Activated CD8-positive, alpha-beta memory T cell treated with anti-CD3 and anti-CD28 coated beads, Interleukin-2, amount 50 U/mL, for 24 hours (primary cell): ENCODE measurements around the gene CAPN3.

Experiments used
- DNase-seq: peaks from one replicate; pipeline ENCODE4 v3.0.0-alpha.2; 2020; ENCODE audit errors: extremely low read depth

CAPN3 gene

GRCh38 chr15:42356851-42357250 lies 2.5 kb upstream of the CAPN3 start:
- DNase-seq: no peak

- DNase-seq: no peak
Observed at GRCh38 chr15:42358141-42358540, 1.2 kb upstream of the CAPN3 start.

- no peak for DNase-seq
Observed at GRCh38 chr15:42359985-42360384, 684 bp downstream of the CAPN3 start.

GRCh38 chr15:42360535-42361112 lies 1.3 kb downstream of the CAPN3 start:
- no peak for DNase-seq

GRCh38 chr15:42363487-42363886 lies 4.2 kb downstream of the CAPN3 start:
- no peak for DNase-seq

GRCh38 chr15:42363942-42364341 lies 4.6 kb downstream of the CAPN3 start:
- DNase-seq: no peak

GRCh38 chr15:42364529-42364928 lies 5.2 kb downstream of the CAPN3 start:
- DNase-seq: no peak

- DNase-seq: no peak
Observed at GRCh38 chr15:42365921-42366550, 6.7 kb downstream of the CAPN3 start.

- no peak for DNase-seq
Observed at GRCh38 chr15:42367041-42367440, 7.7 kb downstream of the CAPN3 start.

GRCh38 chr15:42368096-42368495 lies 8.8 kb downstream of the CAPN3 start:
- no peak for DNase-seq

- DNase-seq: no peak
Observed at GRCh38 chr15:42371096-42371495, 11.8 kb downstream of the CAPN3 start.

- DNase-seq: no peak
Observed at GRCh38 chr15:42373274-42373673, 14.0 kb downstream of the CAPN3 start.

GRCh38 chr15:42373936-42374335 lies 14.6 kb downstream of the CAPN3 start:
- DNase-seq: no peak

GRCh38 chr15:42374810-42375209 lies 15.5 kb downstream of the CAPN3 start:
- DNase-seq: no peak

GRCh38 chr15:42375252-42375651 lies 16.0 kb downstream of the CAPN3 start:
- no peak for DNase-seq

- DNase-seq: no peak
Observed at GRCh38 chr15:42375941-42376340, 16.6 kb downstream of the CAPN3 start.

- no peak for DNase-seq
Observed at GRCh38 chr15:42378011-42378410, 18.7 kb downstream of the CAPN3 start.

GRCh38 chr15:42384597-42384996 lies 25.3 kb downstream of the CAPN3 start:
- no peak for DNase-seq

GRCh38 chr15:42385206-42385979 lies 26.1 kb downstream of the CAPN3 start:
- DNase-seq: no peak

GRCh38 chr15:42385980-42386700 lies 26.8 kb downstream of the CAPN3 start:
- no peak for DNase-seq

- DNase-seq: no peak
Observed at GRCh38 chr15:42387603-42388002, 28.3 kb downstream of the CAPN3 start.

GRCh38 chr15:42392309-42393024 lies 33.2 kb downstream of the CAPN3 start:
- no peak for DNase-seq
